G401.6 (cell line): ENCODE results near the gene WWC1.

Experiments
- FAIRE-seq: peaks from 2 replicates; lab custom pipeline; 2012; peaks lifted over from hg19 to GRCh38; lab: Jason Lieb, UNC

The WWC1 gene

DNA sequence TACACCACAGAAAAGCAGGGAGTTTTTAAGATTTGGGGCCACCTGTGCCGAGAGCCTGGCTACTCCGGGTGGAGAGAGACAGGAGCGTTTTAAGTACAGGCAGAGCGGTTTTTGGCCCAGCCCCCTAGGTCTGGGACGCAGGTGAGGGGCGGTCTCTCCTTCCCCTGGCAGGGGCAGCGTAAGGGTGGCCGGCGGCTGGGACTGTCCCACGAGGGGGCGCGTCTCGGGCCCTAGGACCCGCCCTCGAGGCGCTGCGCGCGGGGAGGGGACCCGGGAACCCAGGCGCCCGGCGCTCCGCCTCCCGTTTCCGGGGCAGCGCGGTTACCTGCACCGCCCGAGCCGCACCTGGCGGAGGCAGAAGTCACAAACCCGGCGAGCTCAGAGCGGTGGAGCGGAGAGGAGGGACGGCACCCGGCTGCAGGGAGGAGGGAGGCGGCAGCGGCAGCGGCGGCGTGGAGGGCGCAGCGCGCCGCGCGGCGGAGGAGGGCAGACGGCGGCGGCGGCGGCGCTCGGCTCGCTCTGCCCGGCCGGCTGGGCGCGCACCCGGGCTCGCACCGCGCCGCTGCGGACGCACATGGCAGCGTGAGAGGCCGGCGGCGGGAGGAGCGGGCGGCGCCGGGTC is at the start of gene WWC1:
WWC1 (plus strand) TSS at position 304 of the 622 bp plus-strand sequence. CDS start 508 bp downstream, outside the sequence.
- peak; percentile 84 for FAIRE-seq

DNA sequence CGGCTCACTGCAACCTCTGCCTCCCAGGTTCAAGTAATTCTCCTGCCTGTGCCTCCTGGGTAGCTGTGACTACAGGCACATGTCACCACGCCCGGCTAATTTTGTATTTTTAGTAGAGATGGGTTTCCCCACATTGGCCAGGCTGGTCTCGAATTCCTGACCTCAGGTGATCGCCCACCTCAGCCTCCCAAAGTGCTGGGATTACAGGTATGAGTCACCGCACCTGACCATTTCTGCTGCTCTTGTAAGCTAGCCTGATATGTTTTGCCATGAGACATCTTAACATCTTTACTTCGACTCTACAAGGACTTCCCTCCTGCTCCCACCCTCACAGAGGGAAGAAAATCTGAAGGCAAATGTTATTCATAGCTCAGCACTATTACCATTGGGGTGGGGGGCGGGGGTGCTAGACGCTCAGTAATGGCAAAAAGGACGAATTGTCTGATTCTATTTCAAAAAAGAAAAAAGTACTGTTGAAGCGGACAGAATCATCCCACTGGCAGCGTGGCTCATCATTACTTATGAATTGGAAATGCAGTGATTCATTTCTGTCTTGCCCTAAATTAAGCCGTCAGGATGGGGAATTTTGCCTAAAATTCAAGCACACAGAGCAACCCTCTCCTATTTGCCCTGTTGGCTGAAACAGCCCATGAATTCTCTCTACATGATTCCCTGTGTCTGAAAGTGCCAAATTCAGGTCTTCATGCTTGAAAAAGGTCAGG is 46.4 kb upstream of the WWC1 start:
- no peak for FAIRE-seq

DNA sequence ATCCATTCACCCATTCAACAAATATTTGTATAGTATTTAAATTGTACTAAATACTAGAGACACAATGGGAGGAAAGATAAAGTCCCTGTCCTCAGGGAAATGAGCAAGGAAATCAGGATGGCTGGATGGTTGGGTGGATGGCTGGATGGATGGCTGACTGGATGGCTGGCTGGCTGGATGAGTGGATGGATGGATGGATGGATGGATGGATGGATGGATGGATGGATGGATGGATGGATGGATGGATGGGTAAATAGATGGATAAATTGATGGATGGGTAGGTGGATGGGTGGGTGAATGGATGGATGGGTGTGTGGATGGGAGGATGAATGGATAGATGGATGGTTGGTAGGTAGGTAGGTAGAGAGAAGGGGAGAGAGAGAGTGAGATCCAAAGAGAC is 41.5 kb upstream of the WWC1 start:
- no peak for FAIRE-seq

DNA sequence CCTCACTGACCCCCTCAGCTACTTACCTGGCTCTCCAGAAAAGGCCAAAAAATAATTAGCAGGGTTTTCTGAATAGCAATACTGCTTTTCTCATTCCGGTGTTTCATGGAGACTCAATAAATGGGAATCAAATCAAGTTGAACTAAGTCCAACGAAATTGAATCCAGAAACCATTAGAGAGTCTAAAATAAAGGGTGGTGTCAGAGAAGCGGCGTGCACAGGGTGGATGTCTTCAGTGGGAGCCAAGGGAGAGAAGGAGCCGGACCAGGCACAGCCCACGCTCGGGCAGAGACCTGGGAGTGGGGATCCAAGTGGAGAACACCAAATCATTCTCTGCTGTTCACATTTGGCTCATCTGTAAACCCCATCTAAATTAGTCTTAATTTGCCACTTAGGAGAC is 40.2 kb upstream of the WWC1 start:
- no peak for FAIRE-seq

DNA sequence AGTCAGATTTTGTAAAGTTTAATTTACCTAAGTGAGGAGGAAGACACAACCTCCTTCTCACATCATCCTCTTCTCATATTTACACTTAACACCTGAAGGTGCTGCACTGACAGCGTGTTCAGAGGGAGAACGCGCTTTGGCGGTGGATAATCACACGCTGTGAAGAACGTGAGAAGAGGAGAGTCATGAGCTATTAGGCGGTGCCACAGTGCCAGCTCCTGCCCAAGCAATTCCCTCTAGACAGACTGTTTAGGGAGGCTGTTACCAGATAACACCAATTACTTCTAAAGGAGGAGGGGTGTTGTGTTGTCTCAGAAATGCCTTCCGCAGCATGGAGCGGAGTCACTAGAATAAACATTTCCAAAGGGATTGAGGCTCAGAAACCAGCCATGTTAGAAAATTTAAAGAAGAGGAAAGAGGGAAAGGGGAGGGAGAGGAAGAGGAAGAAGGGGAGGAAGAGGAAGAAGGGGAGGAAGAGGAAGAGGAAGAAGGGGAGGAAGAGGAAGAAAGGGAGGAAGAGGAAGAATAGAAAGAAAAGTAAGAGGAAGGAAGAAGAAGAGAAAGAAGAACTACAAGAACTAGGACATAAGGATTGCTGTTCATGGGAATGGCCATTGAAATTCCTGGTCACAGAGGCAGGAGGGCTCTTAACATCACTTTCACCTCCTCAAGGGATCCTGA is 37.3 kb upstream of the WWC1 start:
- no peak for FAIRE-seq

DNA sequence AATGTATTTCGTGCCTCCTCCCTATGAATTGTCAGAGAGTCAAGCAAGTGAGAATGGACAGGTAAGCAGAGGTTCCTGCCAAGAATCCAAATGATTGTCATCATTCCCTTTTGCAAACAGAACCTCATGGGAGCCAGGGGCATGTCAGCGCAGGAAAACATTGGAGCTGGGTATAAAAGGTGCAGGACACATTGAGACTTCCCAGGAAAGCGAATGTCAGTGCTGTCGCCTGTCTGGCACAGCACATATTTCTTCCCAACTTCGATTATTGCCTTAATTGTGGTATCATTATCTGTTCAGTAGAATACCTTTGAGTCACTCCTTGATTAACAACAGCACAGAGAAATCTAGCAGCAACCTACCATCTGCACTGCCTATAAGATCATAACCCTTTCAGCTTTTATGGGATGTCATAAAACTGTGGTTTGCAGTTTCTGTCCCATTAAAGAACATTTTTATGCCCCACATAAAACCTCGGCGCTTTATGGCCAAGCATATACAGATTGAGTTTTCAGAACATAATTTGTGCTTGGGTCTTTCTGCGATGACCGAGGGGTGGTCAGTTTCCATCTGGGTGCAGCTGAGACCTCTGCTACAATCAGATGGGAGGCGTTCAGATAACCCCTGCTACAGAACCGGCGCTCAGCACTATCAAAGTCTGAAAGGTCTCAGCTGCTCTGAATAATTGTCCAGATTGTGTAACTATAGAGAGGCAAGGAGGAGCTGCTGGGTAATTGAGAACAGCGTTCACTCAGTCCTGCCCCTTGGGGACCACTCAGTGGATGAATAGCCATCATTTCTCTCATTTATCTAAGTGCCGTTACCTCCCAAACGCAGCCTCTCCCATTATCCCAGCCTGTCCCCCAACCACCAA is 30.9 kb upstream of the WWC1 start:
- no peak for FAIRE-seq

DNA sequence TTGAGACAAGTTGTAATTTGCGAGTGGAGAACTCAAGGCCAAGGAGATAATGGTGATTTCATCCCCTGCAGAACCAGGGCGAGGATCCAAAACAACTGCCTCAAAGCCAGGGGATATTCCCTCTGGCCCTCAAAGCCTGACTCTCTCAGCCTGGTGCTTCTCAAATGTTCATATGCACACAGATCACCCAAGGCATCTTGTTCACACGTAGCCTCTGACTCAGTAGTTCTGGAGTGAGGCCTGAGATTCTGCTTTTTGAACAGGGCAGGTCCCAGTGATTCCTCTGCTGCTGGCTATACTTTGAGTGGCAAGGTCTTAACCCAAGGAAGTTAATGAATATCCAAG is 30.2 kb upstream of the WWC1 start:
- FAIRE-seq, result no peak

DNA sequence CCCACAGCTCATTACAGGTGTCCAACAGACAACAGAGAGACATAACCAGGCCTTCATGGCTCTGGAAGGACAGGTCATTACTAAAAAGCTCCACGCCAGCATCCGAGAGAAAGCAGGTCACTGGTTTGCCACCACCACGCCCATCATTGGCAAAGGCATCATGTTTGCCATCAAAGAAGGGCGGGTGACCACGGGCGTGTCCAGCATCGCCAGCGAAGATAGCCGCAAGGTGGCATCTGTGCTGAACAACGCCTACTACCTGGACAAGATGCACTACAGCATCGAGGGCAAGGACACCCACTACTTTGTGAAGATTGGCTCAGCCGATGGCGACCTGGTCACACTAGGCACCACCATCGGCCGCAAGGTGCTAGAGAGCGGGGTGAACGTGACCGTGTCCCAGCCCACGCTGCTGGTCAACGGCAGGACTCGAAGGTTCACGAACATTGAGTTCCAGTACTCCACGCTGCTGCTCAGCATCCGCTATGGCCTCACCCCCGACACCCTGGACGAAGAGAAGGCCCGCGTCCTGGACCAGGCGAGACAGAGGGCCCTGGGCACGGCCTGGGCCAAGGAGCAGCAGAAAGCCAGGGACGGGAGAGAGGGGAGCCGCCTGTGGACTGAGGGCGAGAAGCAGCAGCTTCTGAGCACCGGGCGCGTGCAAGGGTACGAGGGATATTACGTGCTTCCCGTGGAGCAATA is 29.3 kb upstream of the WWC1 start:
- no peak for FAIRE-seq

DNA sequence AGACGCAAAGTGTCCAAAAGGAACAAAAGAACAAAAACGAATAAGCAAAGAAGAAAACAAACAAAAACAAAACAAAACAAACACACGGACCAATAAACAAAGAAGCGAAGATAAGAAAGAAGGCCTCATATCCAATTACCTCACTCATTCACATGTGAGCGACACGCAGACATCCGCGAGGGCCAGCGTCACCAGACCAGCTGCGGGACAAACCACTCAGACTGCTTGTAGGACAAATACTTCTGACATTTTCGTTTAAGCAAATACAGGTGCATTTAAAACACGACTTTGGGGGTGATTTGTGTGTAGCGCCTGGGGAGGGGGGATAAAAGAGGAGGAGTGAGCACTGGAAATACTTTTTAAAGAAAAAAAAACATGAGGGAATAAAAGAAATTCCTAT is 28.3 kb upstream of the WWC1 start:
- FAIRE-seq, result no peak

DNA sequence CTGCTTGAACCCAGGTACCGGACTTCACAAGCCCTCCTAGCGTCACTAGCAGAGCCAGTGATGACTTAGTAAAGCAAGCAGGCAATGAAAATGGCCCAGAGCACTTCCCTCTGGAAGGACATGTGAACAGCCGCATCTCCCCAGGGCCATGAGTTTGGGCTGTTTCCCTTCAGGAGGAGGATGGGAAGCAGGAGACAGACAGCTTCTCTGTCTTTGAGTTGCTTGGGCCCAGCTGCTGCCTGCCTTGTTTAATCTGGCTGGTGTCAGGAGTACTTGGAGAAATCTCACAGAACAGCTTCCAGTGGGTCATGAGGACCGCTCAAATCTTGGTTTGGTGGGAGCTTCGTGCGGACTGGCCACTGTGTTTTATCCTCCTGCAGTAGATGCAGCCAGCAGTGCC is 25.4 kb upstream of the WWC1 start:
- no peak for FAIRE-seq

DNA sequence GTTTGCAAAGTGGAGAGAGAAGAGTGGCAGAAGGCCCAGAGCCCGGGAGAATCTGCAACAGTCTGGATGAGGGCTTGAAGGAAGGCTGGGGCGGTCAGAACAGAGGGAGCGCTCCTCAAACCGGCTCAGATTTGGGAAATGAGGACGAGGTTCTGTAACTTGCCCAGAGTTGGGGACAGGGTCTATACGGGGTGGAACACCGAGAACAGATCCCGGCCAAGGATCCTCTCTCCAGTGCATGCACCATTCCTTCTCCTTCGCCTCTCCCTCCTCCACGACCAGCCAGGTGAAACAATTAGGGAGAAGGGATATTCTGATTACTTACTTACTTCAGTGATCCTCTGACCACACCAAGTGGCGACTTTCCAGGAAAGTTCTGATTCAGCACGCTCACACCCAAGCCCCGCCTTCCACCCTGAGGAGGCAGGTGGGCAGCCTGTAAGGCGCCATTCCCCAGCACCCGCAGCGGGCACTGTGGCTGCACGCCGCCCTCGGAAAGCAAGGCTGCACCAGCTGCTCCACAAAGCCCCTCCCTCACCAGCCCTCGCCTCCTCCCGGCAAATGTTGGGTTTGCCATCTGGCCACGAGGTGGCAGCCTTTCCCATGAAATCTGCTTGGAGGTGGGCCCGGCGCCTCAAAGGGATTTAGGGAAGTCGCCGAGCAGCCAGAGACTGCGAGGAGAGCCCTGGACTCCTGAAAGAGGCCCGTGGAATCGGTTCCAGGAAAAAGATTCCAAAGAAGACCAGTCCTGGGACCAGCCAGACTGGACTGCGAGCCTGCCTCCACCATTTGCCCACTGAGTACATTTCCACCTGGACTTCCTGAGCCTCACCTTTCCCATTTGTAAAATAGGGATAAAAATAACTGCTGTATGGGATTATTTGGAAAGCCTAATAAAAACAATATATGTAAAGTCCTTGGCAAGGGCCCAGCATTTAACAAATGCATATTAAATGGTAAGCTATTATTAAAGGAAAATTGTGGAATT is 22.2 kb upstream of the WWC1 start:
- FAIRE-seq, result peak; percentile 98

DNA sequence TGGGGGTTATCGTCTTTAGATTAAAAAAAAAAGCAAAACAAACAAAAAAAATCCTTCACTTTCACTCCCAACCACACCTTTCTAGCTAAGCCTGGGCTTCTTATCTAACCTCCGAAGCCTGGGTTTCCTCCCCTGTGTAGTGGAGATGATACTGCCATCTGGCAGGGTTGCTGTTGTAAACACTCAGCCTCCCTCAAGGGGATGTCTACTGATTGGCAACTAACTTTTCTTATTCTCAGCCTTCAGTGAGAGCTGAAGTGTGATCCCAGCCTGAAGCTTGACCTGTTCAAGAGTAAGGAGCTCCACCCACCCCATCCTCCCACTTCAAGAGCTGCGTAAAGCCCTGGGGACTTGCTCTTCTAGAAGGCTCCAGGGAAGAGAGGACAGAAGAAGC is 21.5 kb upstream of the WWC1 start:
- no peak for FAIRE-seq

DNA sequence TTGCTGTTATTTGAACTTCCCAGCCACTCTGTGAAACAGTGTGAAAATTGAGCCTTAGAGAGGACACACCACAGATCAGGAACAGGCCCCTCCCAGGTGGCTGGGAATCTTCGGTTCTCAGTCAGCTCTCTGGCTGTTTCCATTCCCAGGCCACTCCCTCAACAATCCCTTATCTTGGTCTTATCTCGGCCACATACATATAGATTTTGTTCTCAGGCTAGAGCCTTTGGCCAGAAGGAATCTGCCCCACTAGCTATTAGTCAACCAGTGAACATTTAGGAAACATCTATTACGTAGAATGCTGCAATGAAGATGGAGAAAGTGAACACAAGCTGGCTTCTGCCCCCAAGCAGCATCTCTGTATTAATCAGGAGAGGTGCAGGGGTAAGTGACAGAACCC is 21.0 kb upstream of the WWC1 start:
- no peak for FAIRE-seq

DNA sequence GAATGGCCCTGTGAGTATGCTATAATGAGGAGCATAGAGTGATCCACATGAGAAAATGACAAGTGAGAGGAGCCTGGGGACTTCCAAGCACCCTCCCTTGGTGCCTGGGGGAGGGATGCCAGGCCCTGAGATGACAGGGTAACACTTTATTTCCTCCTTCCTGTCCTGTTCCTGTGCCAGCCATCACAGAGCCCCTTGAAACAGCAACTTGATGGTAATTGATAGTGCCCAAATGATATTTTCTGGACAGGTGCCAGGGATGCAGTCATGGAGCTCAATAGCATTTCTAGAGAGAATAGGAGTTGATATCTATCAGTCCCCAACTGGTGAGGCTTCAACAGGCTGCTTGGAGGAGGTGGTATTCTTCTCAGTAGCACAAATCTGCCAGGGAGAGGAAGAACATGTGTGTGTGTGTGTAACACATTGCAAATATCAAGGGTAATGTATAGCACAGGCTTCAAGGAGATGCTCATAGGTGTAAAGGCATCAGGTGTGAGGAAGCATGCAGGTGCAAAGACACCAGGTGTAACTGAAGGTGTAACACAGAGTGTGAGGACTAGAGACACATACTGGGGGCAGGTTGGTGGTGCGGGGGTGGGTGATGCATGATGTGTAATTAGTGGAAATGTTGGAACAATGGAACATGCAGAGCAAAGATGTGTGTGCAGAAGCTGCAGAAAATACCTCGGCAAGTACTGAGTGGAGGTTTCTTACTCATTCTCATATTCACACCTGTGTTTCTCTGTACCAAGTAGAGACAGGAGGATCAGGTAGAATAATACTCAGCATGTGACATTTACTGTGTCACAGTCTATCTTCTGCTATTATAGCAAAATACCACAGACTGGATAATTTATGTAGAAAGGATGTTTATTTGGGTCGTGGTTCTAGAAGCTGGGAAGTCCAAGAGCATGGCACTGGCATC is 18.1 kb upstream of the WWC1 start:
- no peak for FAIRE-seq

DNA sequence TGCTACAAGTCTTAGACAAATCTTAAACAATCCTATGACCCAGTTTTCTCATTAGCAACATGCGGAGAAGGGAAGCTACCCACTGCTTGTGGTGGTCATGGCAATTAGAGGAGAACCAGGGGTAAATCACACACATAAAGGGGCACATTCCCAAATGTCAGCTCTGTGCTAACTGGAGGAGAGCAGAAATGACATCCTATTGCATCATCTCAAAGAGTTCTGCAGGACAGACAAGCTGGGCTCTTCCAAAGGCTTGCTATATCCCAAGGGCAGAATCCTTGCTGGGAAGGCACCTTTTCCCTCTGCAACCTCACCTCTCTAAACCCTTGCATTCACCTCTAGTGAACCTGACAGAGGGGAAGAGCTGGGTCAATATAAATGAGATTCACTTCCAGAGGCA is 17.0 kb upstream of the WWC1 start:
- no peak for FAIRE-seq

DNA sequence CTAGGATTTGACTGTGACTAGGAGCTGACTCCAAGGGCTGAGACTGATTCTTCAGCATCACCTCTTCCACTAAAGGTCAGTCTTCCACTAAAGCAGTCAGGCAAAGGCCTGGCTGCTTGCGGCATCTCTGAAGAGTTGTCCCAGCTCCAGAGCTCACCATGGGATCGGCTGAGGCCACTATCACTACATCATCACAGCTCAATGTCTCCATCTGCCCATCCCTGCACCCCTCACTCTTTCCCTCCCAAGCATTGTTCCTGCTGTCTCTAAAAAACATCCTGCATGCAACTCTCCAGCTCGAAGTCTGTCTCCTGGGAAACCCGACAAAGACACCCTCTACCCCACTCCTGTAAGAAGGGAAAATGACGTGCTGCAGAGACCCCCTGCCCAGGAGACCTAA is 15.5 kb upstream of the WWC1 start:
- FAIRE-seq, result no peak

DNA sequence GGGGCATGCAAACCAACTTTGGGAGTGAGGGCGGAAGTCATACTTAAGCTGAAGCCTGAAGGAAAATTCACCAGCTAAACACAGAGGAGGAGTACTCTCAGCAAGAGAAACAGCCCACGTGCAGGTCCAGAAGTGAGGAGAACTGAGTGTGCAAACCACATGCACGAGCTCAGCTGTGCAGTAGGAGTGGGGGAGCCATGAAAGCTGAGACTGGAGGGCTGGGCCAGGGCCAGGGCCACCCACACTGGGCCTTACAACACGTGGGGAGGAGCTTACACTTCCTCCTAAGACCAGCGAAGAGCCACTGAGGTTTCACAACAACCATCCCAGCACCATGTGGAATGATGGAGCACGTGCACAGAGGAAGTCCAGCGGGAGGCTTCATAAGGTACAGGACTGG is 9.3 kb upstream of the WWC1 start:
- no peak for FAIRE-seq

DNA sequence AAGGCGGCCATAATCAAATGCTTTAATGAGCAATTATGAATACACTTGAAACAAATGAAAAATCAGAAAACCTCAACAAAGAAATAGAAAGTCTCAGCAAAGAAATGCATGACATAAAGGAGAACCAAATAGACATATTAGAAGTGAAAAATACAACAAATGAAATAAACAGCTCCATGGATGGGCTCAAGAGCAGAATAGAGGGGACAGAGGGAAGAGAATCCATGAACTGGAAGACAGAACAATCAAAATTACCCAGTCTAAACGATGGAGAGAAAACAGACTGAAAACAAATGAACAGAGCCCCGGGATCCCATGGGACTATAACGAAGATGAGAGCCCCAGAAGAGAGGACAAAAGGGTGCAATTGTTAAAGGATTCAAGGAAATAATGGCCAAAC is 6.6 kb upstream of the WWC1 start:
- FAIRE-seq, result no peak

DNA sequence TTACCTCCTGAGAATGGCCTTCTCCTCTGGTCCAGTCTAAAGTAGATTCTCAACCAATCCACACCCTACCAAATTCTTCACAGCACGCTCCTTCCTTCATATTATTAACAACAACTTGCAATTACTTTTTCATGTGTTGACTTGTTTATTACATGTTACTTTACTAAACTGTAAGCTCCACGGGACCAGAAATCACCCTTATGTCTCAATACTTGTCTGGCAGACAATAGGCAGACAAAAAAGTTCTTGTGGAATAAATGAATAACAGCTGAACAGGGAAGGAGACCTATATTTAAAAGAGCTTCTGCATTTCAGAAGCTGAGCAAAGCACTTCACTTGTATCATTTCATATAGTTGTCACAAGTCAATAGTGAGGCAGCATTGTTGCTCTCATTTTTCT is 5.7 kb upstream of the WWC1 start:
- no peak for FAIRE-seq

DNA sequence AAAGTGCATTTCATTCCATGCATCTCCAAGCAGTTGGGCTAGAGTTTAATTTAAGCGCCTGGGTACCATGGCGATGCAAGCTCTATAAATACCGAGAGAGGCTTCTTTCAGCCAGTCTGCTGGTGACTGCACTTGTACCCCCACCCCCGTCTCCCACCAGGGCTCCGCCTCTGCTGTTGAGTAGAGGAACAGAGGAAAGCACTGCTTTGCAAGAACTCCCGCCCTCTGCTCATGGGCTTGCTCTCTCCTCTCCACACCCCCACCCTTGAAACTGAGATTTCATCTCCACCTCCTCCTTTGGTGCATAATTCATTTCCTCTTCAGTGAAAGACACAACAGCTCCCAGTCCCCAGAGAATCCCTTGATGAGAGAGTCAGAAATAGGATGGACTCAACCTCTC is 5.1 kb upstream of the WWC1 start:
- peak; percentile 71 for FAIRE-seq
